Measurements from ENCODE around the gene MTERF2.

The MTERF2 gene

DNA sequence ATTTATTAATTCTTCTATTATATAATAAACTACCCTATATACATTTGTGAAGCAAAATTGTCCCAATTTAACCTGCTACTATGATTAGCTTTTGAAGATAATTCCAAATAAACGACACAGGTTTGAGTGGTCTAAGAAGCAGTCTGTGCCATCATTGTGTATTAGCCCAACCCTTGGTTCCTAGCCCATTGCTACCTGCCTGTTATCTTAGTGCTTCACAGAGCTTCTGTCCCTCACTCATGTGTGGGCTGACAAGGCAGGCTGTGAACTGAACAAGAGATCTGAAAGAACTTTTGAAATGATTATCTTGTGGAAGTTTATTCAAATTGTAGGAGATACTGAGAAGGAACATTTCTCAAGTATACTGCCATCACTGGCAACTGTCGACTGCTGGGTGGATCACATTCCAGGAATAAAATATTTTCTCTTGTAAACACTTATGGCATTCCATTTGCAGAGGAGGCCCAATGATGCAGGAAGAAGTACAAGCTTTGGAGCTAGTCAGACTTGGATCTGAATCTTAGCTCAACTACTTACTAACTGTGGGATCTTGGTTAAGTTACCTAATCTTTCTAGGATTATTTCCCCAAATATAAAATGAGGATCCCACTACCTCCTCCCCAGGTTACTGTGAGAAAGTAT is 7.8 kb upstream of the MTERF2 start:
- no peak for DNase-seq (ENCODE audit: low spot score)

DNA sequence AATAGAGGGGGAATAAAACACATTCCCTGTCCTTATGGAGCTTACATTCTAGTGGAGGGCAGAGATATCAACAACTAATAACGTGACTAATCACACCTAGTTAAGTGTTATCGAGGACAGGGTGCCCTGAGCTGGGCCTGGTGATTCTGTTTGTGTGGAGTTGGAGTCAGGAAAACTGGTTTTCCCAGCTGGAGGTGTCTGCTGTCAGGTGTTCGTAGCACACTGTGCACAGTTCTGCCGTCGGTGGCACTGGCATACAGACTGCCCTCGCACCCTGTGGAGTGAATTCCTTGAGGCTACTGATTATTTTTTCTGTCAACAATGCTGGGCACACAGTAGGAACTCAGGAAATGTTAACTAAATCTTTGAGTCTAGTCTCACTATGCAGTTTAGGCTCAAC is 900 bp upstream of the MTERF2 start:
- no peak for DNase-seq (ENCODE audit: low spot score)

DNA sequence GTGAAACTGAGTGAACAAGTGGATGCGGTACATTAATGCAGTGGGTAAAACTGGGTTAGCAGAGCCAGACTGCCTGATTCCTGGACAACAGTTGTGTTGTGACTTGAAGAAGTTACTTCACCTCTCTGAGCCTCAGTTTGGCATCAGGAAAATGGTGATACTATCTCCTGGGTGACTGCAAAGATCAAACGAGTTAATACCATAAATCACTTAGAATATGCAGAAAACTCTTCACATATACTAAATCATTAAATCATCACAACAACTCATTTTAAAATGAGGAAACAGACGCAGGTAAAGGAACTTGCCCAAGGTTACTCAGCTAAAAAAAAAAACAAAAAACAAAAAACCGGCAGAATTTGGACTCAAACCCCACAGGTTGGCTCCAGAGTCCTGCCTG is 811 bp downstream of the MTERF2 start:
- DNase-seq (ENCODE audit: low spot score) = no peak

GRCh38 chr12:106985479-106985878 is 1.5 kb downstream of the MTERF2 start:
- no peak for DNase-seq (ENCODE audit: low spot score)

DNA sequence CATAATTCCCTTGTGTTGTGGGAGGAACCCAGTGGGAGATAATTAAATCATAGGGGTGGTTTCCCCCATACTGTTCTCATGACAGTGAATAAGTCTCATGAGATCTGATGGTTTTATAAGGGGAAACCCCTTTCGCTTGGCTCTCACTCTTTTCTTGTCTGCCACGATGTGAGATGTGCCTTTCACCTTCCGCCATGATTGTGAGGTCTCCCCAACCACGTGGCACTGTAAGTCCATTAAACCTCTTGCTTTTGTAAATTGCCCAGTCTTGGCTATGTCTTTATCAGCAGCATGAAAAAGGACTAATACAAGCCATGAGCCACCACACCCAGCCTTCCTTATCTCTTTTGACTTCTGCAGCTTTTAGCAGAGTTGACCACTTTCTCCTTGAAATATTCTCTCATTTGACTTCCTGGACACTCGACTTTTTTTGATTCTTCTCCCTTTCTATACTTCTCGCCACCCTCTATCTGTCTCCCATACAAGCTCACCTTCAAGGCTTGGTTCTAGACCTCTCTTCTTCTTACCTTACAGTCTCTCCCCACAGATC is 2.3 kb downstream of the MTERF2 start:
- no peak for DNase-seq (ENCODE audit: low spot score)

GRCh38 chr12:106982229-106982628 is 4.7 kb downstream of the MTERF2 start:
- DNase-seq (ENCODE audit: low spot score) = no peak

DNA sequence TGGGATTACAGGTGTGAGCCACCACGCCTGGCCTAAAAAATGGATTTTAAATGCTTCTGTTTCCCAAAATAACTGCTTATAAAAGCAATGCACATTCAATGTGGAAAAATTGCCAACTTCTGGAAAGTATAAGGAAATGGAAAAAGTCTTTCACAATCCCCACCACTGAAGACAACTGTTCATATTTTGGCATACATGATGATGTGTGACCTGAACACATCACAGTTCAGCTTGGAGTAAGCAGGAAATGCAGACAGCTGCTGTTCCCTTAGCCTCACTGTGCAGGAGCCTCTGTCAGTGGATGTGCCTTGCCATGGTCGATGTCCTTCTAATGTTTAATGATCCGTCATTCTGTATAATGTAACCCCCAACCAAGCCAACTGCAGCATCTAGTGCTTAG is 5.2 kb downstream of the MTERF2 start:
- no peak for DNase-seq (ENCODE audit: low spot score)

GRCh38 chr12:106980944-106981343 is 6.0 kb downstream of the MTERF2 start:
- no peak for DNase-seq (ENCODE audit: low spot score)

DNA sequence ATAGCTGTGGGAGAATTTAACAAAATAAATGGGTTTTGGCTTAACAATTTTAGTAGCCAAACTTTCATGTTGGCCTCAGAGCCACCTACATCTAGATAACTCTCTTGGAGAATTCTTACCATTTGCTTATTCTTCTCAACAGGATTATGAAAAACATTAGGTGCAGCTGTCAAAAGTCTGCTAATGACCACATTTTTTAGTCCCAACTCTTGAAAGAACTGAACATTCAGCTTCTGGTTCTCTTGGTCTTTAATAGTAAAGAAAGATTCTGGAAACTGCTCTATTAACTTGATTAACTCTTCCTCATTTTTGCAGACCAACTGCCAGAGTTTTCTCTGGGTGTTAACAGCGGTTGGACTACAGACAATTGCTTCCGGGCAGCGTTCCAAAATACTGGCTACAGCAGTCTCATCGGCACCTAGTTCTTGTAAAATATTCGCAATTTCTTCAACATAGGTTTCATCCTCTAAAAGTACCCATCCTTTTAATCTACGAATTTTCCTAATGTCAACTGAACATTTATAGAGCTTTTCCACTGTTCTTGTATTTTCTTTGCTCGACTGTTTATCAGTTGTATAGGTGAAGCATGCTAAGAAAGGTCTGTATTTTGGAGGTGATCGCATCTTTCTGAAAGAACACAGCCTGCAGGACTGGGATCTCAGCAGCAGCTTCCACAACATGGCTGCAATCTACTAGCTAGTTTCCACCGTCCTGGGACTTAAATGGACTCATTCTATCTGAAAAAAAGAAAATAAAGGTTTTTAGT is 8.7 kb downstream of the MTERF2 start:
- peak; percentile 67 for DNase-seq (ENCODE audit: low spot score)

- DNase-seq (ENCODE audit: low spot score) = no peak
Observed at GRCh38 chr12:106976668-106977067, 10.3 kb downstream of the MTERF2 start.

DNA sequence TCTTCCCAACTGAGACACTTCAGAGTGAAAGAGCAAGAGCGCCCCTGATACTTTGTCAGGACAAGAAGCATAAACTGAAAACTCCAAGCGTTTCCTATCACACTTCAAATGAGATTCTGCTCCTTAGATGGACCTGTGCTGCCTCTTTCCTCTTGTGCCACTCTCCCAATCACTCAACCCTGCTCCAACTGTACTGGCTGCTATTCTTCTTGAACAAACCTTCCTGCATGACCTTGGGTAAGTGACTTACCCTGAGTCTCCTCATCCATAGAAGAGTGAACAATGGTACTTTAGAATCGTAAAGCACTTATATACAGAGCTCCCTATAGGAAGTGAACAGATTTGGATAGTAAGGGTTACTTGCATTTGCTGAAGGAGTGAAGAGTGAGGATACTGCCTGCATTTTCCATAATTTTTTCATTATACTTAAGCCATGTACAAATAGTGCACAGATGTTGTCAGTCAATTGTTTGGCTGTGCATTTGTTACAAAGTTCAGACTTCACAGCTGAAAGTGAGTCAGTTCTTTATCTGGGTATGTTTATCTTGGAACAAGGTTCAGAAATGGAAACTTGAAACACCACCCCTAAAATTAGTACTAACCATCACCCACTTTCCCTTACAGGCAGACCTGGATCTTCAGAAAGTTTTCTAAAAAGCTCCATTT is 10.8 kb downstream of the MTERF2 start:
- peak; percentile 34 for DNase-seq (ENCODE audit: low spot score)

DNA sequence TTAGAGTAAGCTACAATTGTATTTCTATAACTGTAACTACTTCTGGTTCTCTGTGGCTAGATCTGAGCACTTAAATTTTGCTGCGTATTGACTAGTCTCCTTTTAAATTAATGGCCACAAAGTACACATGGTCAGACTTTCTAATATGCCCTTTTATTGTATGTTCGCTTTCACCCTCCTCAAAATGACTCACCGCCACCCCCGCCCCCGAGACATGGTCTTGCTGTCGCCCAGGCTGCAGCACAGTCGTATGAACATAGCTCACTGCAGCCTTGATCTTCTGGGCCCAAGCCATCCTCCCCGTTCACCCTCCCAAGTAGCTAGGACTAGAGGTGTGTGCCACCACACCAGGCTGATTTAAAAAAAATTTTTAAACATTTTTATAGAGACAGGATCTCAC is 11.8 kb downstream of the MTERF2 start:
- no peak for DNase-seq (ENCODE audit: low spot score)

- DNase-seq (ENCODE audit: low spot score) = no peak
Observed at GRCh38 chr12:106974511-106974910, 12.4 kb downstream of the MTERF2 start.

GRCh38 chr12:106973545-106973944 is 13.4 kb downstream of the MTERF2 start:
- no peak for DNase-seq (ENCODE audit: low spot score)

DNA sequence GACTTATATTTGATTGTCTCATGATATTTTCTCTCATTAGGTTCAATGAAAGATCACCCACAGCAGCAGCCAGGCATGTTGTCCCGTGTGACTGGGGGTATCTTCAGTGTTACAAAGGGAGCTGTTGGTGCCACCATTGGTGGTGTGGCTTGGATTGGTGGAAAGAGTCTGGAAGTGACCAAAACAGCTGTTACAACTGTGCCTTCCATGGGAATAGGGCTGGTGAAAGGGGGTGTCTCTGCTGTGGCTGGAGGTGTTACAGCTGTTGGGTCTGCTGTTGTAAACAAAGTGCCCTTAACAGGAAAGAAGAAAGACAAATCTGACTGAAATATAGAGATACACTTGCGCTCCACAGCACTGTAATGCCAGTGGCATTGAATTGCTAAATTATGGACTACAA is 15.9 kb downstream of the MTERF2 start:
- no peak for DNase-seq (ENCODE audit: low spot score)

DNA sequence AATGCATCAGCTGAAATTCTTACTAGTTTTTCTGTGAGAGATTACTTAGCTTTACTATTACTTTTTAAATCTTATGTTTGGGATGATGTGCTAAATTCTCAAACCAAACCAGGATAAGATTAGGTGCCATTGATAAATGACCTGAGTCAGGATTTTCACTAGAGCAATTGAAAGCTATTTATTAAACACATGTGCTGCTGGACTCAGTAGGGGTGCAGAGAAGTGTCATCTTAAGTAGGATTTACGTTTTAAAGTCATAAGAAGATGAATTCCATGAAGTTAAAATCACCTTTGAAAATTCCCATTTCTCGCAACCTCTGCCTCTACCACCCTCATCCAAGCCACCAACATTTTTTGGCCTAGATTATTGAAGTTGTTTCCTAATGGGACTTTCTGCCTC is 22.4 kb downstream of the MTERF2 start:
- no peak for DNase-seq (ENCODE audit: low spot score)

GRCh38 chr12:106962286-106962685 is 24.7 kb downstream of the MTERF2 start:
- no peak for DNase-seq (ENCODE audit: low spot score)

GRCh38 chr12:106960443-106960842 is 26.5 kb downstream of the MTERF2 start:
- no peak for DNase-seq (ENCODE audit: low spot score)

- DNase-seq (ENCODE audit: low spot score) = no peak
Observed at GRCh38 chr12:106957583-106957982, 29.4 kb downstream of the MTERF2 start.

DNA sequence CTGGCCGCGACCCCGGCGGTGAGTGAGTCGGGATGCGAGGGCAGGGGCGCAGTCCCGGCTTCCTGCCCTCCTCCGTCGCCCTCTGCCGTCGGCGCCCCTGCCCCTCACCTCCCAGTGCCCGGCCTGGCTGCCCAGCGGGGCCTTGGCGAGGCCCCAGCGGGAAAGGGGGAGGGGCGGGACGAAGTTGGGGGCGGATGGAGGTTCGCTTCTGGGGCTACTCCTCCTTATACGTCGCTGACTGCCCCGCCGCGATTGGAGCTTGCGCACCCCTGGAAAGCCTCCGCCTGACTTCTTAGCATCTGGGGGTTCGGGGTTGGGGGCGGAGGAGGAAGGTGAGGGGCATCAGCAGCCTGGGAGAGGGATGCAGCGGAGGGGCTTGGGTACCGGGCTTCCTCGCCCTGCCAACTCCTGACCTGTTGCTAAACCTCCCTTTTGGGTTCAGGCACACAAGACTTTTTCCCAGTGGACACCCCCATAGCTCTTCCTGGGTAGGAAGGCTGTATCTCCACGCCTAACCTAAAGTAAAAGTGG is 30.8 kb downstream of the MTERF2 start:
- DNase-seq (ENCODE audit: low spot score) = peak; percentile 37

DNA sequence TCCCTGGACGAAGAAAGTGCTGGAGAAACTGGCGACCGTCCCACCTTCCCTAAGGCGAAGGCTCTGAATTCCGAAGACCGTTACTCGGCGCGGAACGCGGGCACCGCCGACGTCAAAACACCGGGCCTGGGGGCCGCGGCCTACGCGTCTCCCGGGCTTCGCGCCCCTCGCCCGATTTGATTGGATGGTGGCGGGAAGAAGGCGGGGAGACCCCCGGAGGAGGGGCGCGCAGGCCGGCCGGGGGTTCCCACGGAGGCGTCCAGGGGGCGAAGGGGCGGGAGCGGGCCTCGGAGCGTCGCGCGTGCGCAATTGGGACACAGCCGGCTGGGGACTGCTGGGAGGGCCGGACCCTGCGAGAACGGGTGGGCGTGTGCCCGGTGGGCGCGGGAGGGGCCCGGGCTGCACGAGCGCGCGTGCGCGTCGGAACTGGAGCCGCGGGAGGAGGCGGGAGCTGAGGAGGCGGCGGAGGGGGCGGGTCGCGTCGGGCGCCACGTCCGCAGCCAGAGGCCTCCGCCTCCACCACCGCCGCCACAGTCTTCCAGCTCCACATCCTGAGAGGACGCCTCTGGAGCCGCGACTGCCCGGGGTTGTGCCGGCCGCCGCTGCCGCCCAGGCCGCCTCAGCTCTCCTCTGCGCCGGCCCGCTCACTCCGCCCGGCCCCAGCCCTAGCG is 31.4 kb downstream of the MTERF2 start, which contains the start of gene TMEM263:
TSS of gene TMEM263 (plus strand) at position 531 of the 671 bp plus-strand sequence. CDS start 11,210 bp downstream, outside the sequence.
- DNase-seq (ENCODE audit: low spot score) = peak; percentile 91

Measured in cerebellar cortex (tissue), 1 donor.